GM19328 (cell line): ENCODE data around the gene PDGFA.

Experiments used
- ATAC-seq: cut with Tn5 transposase; IDR thresholded peaks from one replicate; pipeline ENCODE4 v1.9.1; 2021; ENCODE audit warnings: mild to moderate bottlenecking, moderate library complexity; ENCODE audit not compliant: unreplicated experiment

Gene PDGFA

GRCh38 chr7:519484-520390 lies at the start of gene PDGFA:
PDGFA (minus strand) TSS chr7:519846; CDS start chr7:519001, 845 bp downstream.
- no peak for ATAC-seq

- no peak for ATAC-seq
Measured at GRCh38 chr7:568031-568951, 48.6 kb upstream of the PDGFA start.

GRCh38 chr7:567305-567883 lies 47.7 kb upstream of the PDGFA start:
- no peak for ATAC-seq

- no peak for ATAC-seq
Measured at GRCh38 chr7:566100-566499, 46.5 kb upstream of the PDGFA start.

- ATAC-seq, result no peak
Measured at GRCh38 chr7:564176-564865, 44.7 kb upstream of the PDGFA start.

DNA sequence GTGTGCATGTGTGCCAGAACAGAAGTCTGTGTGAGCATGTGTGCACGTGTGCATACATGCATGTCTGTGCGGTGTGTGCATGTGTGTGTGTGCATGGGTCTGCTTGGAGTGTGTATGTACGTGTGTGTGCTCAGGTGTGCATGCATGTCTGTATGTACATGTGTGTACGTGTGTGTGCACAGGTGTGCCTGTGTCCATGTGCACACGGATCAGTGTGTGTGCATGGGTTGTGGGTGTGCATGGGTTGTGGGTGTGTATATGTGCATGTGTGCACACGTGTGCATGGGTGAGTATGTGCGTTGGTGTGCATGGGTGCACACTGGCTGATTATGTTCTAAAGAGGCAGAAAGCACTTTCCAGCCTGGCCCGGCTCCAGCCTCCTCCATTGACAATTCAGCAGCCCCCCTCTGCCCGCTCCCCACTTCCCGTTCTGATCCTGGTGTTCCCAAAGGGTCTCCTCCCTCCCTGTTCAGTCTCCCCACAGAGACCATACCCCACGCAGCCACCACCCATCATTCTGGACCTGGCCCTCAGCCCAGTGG lies 44.1 kb upstream of the PDGFA start:
- ATAC-seq, result no peak

- no peak for ATAC-seq
Measured at GRCh38 chr7:562789-563628, 43.4 kb upstream of the PDGFA start.

GRCh38 chr7:562374-562675 lies 42.7 kb upstream of the PDGFA start:
- ATAC-seq, result no peak

- no peak for ATAC-seq
Measured at GRCh38 chr7:561631-562373, 42.2 kb upstream of the PDGFA start.

DNA sequence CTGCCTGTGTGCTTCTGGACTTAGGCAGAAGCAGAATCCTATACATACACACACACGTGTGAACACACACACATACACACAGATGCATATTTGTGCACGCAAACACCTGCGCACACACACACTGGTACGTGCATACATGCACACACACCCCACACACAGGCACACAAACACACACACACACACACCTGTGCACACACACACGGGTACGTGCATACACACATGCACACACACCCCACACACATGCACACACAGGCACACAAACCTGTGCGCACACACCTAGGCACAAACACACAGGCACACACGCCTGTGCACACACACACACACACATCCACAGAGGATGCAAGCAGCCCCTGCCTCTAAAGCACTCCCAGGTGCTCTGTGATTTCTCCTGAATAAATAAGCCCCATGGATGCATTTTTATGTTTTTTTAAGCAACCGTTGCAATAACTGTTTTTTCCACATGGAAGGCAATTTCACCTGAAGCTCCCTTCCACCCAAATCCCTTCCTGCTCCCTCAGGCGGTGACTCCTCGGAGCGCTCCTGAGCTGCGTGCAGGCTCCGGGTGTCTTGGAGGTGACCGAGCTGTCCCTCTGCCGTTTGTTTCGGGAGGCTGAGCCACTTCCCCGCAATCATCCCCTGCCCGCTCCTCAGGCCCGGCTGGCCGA lies 41.5 kb upstream of the PDGFA start:
- ATAC-seq, result no peak

DNA sequence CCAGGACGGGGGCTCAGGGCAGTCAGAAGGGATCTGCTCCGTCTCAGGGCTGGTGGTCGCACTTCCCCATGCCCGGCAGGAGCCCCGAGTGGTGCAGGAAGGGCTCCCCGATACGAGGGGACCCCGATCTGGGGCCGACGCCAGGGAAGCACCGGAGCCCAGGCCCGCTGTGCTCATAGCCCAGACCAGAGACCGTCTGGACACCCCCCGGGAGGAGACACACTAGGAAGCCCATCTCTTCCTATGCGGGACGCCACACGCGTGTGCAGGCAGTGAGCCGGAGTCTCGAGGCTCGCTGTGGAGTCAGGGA lies 39.7 kb upstream of the PDGFA start:
- no peak for ATAC-seq

DNA sequence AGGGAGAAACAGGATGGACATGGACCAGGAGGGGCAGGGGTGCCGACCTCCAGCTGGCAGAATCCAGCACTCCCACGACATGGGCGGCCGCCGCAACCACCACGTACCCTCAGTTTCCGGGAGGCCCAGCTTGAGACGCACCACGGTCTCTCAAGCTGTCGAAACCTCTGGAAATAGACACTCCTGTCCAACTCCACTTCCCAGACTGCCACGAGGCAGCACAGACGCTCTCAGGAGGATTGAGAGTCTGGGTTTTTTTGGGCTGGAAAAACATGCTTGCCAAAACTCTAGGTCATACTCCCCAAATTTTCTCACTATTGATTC lies 37.9 kb upstream of the PDGFA start:
- ATAC-seq, result no peak

GRCh38 chr7:556837-557557 lies 37.4 kb upstream of the PDGFA start:
- ATAC-seq, result no peak

DNA sequence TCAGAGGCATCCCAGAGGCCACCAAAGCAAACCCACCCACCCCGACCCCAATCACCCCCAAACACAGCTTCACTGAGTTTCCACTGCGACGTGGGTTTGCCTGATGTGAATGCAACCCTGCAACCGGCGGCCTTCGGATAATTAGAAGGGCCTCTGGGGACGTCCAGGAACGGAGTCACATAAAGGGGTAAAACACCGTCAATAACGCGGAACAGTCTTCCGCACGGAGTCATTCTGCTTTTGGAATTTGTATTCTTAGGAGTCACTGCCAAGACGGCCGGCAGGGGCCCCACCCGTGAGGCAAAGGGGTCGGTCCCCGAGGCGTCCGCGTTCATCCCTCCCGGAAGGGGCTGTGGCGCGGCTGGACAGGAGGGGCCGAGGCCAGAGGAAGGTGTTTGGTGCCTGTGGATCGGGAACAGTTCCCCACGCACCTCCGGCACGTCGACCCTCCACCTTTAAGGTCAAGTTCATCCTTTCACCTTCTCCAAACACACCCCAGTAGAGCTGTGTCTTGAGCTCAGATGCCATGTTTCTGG lies 36.7 kb upstream of the PDGFA start:
- no peak for ATAC-seq

DNA sequence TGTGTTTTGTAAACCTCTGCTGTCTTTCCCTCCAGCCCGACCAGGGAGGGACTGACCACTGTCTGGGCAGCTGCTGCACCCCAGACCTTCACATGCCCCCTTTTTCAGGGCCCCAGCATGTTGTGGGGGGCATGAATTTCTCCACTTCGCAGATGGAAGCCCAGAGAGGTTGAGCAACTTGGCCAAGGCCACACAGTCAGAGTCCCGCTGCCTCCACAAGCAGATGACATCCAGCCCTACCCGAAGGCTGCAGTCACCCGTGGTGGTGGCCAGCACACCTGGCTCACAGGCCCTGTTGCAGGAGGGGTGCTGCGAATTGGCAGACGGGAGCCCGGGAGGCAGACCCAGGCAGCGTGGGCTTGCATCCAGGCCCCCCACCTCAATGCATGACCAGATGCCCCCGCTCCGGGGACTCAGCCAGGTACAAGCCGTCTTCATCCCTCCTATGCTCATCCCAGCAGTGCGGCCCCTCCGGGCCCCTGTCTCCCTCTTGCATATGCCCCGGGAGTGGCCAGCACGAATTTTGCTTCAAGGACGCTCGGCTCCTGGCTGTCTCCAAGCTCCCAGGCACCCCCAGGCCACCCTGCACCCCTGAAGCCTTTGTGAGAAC lies 36.0 kb upstream of the PDGFA start:
- ATAC-seq, result no peak

DNA sequence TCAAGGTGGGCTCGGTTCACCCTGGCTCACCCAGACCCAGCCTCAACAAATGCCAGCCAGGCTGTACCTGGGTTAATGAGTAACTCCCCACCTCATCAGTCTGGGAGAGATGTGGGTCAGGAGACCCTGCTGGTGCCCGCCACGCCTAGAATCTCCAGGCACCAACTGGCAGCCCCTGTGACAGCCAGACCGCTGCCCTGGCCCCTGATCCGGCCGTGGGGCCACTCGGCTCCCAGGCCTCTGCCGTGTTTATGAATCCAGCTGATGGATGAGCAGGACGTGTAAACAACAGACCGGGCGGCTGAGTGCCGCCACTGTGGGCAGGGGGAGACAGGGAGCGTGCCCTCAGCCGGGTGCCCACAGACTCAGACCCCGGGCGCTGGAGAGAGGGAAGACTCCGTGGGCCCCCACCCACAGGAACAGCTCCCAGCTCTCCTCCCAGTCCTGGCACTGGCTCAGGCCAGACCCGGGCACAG lies 34.0 kb upstream of the PDGFA start:
- ATAC-seq, result no peak

DNA sequence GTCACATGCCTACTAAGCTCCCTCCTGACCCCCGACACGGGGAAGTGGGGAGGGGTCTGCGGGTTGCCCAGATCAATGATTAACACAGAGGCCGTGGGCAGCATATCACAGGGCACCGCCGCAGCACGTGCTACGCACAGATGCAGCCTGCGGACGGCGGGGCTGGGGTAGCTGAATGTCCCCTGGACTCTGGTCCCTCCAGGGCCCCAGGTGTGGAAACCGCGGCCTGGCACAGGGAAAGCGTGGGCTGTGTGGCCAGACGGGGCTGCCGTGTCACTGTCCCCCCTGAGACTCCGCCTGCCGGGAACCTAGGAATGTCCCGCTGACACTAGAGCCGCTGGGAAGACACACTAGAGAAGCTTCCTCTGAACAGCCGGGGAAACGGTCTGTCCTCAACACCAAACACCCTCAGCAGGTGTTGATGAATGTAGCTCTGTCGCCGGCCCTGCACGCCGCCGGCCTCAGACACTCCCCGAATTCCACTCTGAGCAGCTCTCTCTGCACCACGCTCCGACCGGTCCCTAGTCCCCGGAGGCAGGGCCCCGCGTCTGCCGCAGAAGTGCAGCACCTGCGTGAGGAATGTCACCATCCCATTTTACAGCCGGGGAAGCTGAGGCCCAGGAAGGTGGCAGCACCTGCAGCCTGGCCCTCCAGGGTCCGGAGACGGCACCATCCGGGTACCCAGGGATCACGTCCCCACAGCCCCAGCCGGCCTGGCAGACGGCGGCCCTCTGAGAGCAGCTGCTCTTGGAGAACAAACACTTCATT lies 33.4 kb upstream of the PDGFA start:
- no peak for ATAC-seq
